Myometrial cell (primary cell): ENCODE results near the gene GATAD2B. TPM values are rescaled to one million over a fixed set of nuclear protein-coding genes. Genes with fewer than 3 reads are reported as not detected.

ENCODE experiments used
- total RNA-seq: library from RNA; depleted of rRNA; stranded (reverse); fragments of >200 nt; gene quantifications from 2 replicates; pipeline ENCODE4 v1.2.3, GENCODE V29; 2015

The GATAD2B gene
- 3.7 and 8.5 TPM in 2 replicates for total RNA-seq

DNA sequence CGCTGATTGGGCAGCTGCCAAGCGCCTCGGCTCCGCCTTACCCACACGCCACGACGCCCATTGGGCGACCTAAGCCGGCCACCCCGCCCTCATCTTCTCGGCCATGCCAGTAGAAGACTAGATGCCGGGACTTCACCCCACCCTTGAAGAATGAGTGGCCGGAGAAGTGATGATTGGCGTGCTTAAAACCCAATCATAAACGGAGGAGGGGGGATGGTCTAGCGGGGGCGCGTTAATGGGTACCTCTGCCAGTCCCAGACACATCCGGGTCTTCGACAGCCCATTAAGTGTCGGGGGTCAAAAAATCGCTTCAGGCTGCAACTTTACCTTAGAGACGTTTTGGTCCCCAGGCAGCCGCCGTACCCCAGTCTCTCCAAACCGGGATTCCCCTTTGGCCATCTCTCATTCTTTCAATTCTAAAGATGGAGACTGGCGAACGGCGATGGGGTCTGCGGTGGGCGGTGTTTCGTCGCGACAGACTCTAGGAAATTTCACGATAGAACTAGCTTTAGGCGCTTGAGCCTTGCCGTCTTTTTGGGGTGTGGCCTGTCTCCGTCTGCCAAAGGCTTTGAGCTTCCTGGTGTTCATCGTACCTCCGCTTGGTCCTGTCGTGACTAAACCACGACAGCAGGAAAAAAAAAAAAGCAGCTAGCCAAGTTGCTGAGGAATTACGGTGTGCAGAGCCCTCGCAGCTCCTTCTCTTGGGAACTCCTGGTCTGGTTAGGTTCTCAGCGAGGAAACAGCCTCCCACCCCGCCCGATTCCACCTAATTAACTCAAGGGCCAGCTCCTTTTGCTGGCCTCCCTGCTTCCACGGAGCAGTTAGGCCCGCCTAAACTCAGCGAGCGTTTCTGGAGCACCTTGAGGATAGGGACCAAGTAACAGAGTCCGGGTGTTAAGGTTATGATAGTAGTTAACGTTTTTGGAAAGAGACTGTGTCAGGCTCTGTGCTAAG, at the start of gene GATAD2B:
GATAD2B (minus strand) TSS at position 1 of the 954 bp plus-strand sequence. CDS start 94,625 bp downstream, outside the sequence.

DNA sequence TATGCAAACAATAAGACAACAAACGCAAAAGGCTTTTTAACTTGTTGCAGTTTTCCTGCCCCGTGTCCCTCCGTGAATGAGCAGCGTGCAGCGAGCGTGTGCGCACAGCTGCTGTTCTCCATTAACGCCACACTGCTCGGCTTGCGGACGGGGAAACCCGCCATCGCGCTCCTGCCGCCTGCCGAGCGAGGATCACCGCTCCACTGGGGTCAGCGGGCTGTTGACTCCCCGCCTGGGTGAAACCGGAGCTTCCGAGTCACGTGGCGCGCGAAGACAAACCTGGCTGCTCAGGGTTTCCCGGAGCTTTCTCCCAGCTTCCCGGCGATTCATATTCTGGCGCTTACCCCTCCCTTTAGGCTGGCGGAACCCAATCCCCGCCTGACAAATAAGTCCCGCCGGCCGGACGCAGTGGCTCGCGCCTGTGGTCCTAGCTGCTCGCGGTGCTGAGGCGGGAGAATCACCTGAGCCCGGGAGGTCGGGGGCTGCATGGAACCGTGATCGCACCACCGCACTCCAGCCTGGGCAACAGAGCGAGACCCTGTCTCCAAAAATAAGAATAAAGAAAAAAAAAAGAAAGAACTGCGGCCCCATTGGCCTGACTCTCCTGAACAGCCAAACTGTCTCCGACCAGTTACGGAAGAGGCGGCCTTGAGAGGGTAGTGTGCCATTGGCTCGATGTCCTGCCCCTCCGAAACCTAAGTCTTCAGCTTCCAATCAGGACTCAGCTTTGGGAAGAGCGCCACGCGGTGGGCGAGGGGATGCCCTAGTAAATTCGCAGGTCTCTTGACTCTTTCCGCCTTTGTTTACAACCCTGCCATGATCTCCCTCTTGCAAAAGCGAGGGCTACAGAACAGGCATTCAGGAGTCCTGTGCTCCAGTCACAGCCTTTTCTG, 44.6 kb upstream of the GATAD2B start, which contains the start of gene CREB3L4:
CREB3L4 (plus strand) TSS at position 796 of the 893 bp plus-strand sequence. CDS start 624 bp downstream, outside the sequence.

DNA sequence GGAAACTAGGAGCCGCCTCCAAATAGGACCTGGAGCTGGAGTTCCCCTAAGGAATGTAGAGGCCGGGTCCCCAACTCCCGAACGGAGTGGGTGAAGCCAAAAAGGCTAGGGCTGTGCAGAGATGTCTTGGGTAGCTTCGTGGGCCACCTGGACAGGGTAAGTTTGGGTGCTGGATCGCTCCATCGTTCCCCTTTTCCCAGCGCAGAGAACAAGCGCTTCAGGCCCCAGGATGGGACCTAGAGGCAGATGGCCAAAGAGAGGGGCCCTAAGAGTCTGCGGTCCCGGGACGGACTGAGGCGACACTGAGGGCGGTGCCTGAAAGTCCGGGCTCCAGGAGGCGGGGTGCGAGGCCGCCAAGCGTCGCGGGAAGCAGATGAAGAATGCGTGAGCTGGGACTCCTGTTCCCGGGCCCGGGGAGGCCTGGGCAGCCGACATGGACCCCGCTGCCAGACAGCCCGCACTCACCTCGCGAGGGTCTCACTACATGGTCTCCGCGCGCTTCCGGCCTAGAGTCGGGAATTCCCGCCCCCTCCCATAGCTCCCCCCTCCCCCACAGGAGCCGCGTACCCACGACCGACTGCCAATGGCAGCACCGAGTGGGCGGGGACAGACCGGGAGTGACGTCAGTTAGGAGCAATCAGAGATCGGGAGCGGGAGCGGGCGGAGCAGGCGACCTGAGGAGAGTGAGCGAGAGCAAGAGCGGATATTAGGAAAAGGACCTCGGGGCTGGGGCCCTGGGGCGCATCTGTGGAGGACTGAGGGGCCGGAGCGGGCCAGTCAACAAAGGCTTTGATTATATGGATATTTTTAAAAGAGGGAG, 40.5 kb upstream of the GATAD2B start, which contains the start of gene SLC39A1:
SLC39A1 (minus strand) TSS at position 508 of the 820 bp plus-strand sequence. CDS start 822 bp downstream, outside the sequence.

DNA sequence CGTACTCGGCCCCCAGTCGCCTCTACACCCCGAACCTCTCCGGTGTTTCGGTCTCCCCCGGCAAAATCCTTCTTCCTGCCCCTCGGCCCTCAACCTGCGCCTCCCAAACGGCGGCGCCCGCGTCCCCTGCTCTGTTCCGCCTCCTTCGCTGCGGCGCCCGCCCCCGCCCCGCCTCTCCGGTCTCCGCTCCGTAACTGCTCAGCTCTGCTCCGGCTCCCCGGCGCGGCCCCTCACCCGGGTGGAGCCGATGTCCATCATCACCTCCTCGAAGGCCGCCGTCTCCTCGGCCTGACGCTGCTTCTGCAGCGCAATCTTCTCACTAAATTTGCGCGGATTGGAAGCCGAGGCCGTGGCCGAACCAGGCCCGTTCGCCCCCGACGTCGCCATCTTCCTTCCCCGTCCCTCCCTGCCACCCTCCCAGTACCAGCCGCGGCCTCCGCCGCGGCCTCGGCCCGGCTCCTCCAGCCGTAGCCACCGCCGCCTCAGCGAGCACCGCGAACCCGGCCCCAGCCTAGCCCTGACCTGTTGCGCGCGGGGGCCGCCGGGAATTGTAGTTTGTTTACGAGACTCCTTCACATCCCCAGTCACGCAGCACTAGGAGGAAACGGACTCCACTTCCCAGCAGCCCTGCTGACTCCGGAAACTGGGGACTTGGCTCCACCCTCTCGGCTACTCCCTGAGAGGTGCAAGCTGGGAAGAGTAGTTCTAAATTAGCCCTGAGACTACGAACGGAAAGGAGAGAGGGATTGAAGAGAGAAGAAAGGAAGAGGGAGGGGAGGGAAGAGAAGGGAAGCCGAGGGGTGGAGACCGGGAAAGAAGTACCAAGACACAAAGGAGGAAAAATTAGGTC, 35.6 kb upstream of the GATAD2B start, which contains the start of gene CRTC2:
CRTC2 (minus strand) TSS at position 502 of the 850 bp plus-strand sequence; CDS start at position 387, 115 bp downstream.

DNA sequence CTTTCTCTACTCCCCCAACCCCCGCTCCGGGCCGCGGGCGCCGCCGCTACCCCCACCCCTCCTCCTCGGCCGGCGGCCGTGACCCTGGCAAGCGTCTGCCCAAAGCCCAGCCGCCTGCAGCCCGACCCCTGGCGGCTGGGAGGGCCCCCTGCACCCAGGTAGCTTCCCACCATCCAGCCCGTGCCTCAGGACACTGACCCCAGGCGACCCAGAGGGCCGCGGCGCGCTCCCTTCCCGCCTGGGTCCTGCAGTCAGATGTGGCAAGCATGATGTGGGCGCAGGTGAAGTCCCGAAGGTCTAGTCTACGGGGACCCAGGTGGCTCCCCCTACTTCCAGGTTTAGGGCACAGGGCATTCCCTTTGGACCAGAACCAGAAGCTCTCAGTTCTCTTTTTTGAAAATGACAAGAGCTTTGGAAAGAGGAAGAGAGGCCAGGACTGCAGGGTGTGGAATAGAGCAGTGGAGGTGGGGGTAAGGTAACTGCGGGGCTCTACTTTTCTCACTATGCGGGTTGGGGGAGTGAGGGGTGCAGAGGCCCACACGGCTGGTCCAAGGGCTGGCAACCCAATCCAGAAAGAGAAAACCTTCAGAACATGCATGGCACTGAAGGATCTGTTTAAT, 24.0 kb upstream of the GATAD2B start, which contains the start of gene DENND4B:
DENND4B (minus strand) TSS at position 97 of the 620 bp plus-strand sequence. CDS start 2,344 bp downstream, outside the sequence.

DNA sequence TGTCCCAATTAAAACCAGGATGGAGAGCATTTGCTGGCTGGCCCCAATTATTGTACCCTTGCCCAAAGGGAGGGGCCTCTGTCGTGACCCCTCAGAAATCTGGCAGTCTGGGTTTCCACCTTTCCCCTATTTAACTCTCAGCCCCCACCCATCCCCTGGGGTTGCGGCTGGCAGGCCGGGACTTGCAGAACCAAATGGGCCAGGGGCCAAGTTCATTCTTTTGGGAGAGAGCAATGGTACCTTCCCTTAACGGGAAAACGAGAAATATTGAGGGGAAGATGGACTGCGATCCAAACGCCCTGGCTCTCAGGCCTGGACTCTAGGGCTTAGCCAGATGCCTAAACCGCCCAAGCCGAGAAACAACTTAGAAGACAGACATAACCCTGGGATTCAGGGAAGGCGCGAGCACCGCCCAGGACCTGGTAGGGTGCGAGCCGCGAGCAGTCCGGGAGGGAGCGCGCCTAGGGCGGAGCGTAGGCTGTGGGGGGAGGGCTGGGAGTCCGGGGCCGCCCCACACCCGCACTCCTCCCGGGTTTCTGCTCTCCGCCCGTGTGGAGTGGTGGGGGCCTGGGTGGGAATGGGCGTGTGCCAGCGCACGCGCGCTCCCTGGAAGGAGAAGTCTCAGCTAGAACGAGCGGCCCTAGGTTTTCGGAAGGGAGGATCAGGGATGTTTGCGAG, 147.9 kb downstream of the GATAD2B start, which contains the start of gene SLC27A3:
SLC27A3 (plus strand) TSS at position 628 of the 678 bp plus-strand sequence. CDS start 91 bp downstream, outside the sequence.

Other genes starting within 250 kb of the GATAD2B start
- 4.4 and 6.1 TPM in 2 replicates for gene NPR1, start 244.3 kb downstream of the GATAD2B start, total RNA-seq
- gene INTS3, start 194.9 kb downstream of the GATAD2B start, total RNA-seq = 26.5 and 27.6 TPM in 2 replicates
- gene SLC27A3, start 147.6 kb downstream of the GATAD2B start, total RNA-seq = 5.8 and 8.7 TPM in 2 replicates
- gene DENND4B, start 23.7 kb upstream of the GATAD2B start, total RNA-seq = 6.4 and 8.6 TPM in 2 replicates
- 8.0 and 10.4 TPM in 2 replicates for gene CRTC2, start 35.6 kb upstream of the GATAD2B start, total RNA-seq
- gene SLC39A1, start 40.6 kb upstream of the GATAD2B start, total RNA-seq = 139 and 147 TPM in 2 replicates
- gene CREB3L4, start 44.9 kb upstream of the GATAD2B start, total RNA-seq = 7.8 and 14.7 TPM in 2 replicates
- gene JTB, start 54.7 kb upstream of the GATAD2B start, total RNA-seq = 204 and 241 TPM in 2 replicates
- 36.2 and 47.3 TPM in 2 replicates for gene RAB13, start 63.4 kb upstream of the GATAD2B start, total RNA-seq
- gene RPS27, start 67.8 kb upstream of the GATAD2B start, total RNA-seq = 1,649 and 2,362 TPM in 2 replicates
- gene NUP210L, start 232.1 kb upstream of the GATAD2B start, total RNA-seq = not detected in 2 replicates